HEK293 (cell line): Measurements from ENCODE around the gene KCNQ1.
A peak's percentile ranks its signal among the peaks of the same experiment; 100 is the strongest.

Source experiments
- CTCF ChIA-PET: fragments of 350-600 bp; formaldehyde crosslinking; extraction: SDS; loops from one replicate; lab custom pipeline; 2021; ENCODE audit warnings: antibody characterized with exemption; lab: Yijun Ruan, JAX
- POLR2A ChIA-PET: fragments of 300-600 bp; formaldehyde crosslinking; extraction: SDS; loops from one replicate; lab custom pipeline; 2020; ENCODE audit warnings: antibody characterized with exemption, inconsistent platforms; lab: Yijun Ruan, JAX
- H3K27ac ChIP-seq: fragments of 200-500 bp; sonication (Bioruptor generic); 2 replicates; pipeline ENCODE4 v1.5.1; 2014; ENCODE audit warnings: low read depth, low read length, control low read depth, inconsistent platforms; ENCODE audit errors: extremely low read depth
- H3K36me3 ChIP-seq, 2 experiments: fragments of 200-500 bp in 1 of 2; sonication (Bioruptor generic) in 1 of 2; 1 replicate in 1 of 2; 2 replicates in 1 of 2; pipeline ENCODE4 v1.5.1; 2014 to 2017; ENCODE audit warnings: inconsistent platforms in 2 of 2, low read length in 2 of 2; ENCODE audit not compliant: control insufficient read depth in 2 of 2, insufficient read depth in 1 of 2
- H3K4me1 ChIP-seq: fragments of 200-500 bp; sonication (Bioruptor generic); 2 replicates; pipeline ENCODE4 v1.5.1; 2014; ENCODE audit warnings: mild to moderate bottlenecking, low read length, inconsistent platforms; ENCODE audit not compliant: control insufficient read depth, insufficient read depth
- H3K4me3 ChIP-seq: 2 replicates; pipeline ENCODE4 v1.5.1; 2011; ENCODE audit warnings: low read depth, mild to moderate bottlenecking, control low read depth, low read length, moderate library complexity
- H3K9me3 ChIP-seq: fragments of 200-500 bp; sonication (Bioruptor generic); 2 replicates; pipeline ENCODE4 v1.5.1; 2014; ENCODE audit warnings: low read depth, low read length, inconsistent platforms; ENCODE audit not compliant: control insufficient read depth, insufficient read depth
- GLIS1 ChIP-seq: fragments of 450-650 bp; formaldehyde crosslinking; IDR thresholded peaks from 2 replicates; pipeline ENCODE4 v1.5.1; 2016; ENCODE audit warnings: missing biosample characterization, missing genetic modification characterization
- KLF7 ChIP-seq: fragments of 450-650 bp; formaldehyde crosslinking; IDR thresholded peaks from 2 replicates; pipeline ENCODE4 v1.5.1; 2016; ENCODE audit warnings: missing biosample characterization, missing genetic modification characterization, borderline replicate concordance
- MYNN ChIP-seq: fragments of 450-650 bp; formaldehyde crosslinking; IDR thresholded peaks from 2 replicates; pipeline ENCODE4 v1.5.1; 2016; ENCODE audit warnings: missing biosample characterization, missing genetic modification characterization, borderline replicate concordance
- PRDM2 ChIP-seq: fragments of 450-650 bp; formaldehyde crosslinking; IDR thresholded peaks from 2 replicates; pipeline ENCODE4 v1.5.1; 2016; ENCODE audit warnings: missing biosample characterization, missing genetic modification characterization, borderline replicate concordance
- PRDM4 ChIP-seq: fragments of 450-650 bp; formaldehyde crosslinking; IDR thresholded peaks from 2 replicates; pipeline ENCODE4 v1.5.1; 2017; ENCODE audit warnings: missing biosample characterization, missing genetic modification characterization
- SP2 ChIP-seq: fragments of 450-650 bp; formaldehyde crosslinking; IDR thresholded peaks from 2 replicates; pipeline ENCODE4 v1.5.1; 2016; ENCODE audit warnings: missing biosample characterization, missing genetic modification characterization
- ZBTB20 ChIP-seq: fragments of 450-650 bp; formaldehyde crosslinking; IDR thresholded peaks from 2 replicates; pipeline ENCODE4 v1.5.1; 2016; ENCODE audit warnings: missing biosample characterization, missing genetic modification characterization
- ZBTB26 ChIP-seq: fragments of 450-650 bp; formaldehyde crosslinking; optimal IDR thresholded peaks from 2 replicates; pipeline ENCODE3; 2016; ENCODE audit warnings: missing biosample characterization, mild to moderate bottlenecking, missing genetic modification characterization
- ZFHX2 ChIP-seq: fragments of 450-650 bp; formaldehyde crosslinking; conservative IDR thresholded peaks from 2 replicates; pipeline ENCODE4 v1.5.1; 2016; ENCODE audit warnings: missing biosample characterization, missing genetic modification characterization
- ZIC2 ChIP-seq: fragments of 450-650 bp; formaldehyde crosslinking; IDR thresholded peaks from 2 replicates; pipeline ENCODE4 v1.5.1; 2016; ENCODE audit warnings: missing biosample characterization, missing genetic modification characterization
- ZNF548 ChIP-seq: fragments of 450-650 bp; formaldehyde crosslinking; IDR thresholded peaks from 2 replicates; pipeline ENCODE4 v1.5.1; 2016; ENCODE audit warnings: missing biosample characterization, missing genetic modification characterization
- ZNF560 ChIP-seq: fragments of 450-650 bp; formaldehyde crosslinking; IDR thresholded peaks from 2 replicates; pipeline ENCODE4 v1.5.1; 2017; ENCODE audit warnings: missing biosample characterization, missing genetic modification characterization, borderline replicate concordance
- ZNF677 ChIP-seq: fragments of 450-650 bp; IDR thresholded peaks from 2 replicates; pipeline ENCODE4 v1.5.0; 2018; ENCODE audit warnings: missing biosample characterization, mild to moderate bottlenecking, missing genetic modification characterization, moderate library complexity
- ZSCAN5A ChIP-seq: fragments of 450-650 bp; formaldehyde crosslinking; IDR thresholded peaks from 2 replicates; pipeline ENCODE4 v1.5.1; 2016; ENCODE audit warnings: missing biosample characterization, missing genetic modification characterization

Gene KCNQ1

GRCh38 chr11:2775083-2775625, 330.3 kb downstream of the KCNQ1 start:
- H3K27ac ChIP-seq, result no peak overlapping the region
- H3K36me3 ChIP-seq, result no peaks in the 10 kb centered on the region
- ChIA-PET POLR2A (no interaction called here), CTCF (interaction anchor here (0.6 to 0.7 kb wide), 2 partner anchors 241 to 243 kb away, joined by 3 read pairs; no protein-coding TSS in a partner anchor)
- no peaks in the 10 kb centered on the region for H3K9me3 ChIP-seq
- TF ChIP-seq SP2 (tag by site-specific recombination) (no peak), GLIS1 (tag by site-specific recombination) (peak; percentile 41), ZIC2 (tag by site-specific recombination) (peak; percentile 54)
- no peak overlapping the region for H3K4me3 ChIP-seq
- H3K4me1 ChIP-seq, result no peaks in the 10 kb centered on the region

- POLR2A ChIA-PET, result no interaction called here
- CTCF ChIA-PET, result no interaction called here
- no peak overlapping the region for H3K27ac ChIP-seq
- H3K4me3 ChIP-seq, result no peak overlapping the region
- no peaks in the 10 kb centered on the region for H3K4me1 ChIP-seq
- H3K36me3 ChIP-seq, result no peaks in the 10 kb centered on the region
- H3K9me3 ChIP-seq, result no peaks in the 10 kb centered on the region
- TF ChIP-seq ZNF548 (tag by site-specific recombination) (no peak), MYNN (tag by site-specific recombination) (no peak), PRDM2 (no peak), ZBTB26 (tag by site-specific recombination) (no peak), ZNF677 (tag by site-specific recombination) (no peak), ZBTB20 (tag by site-specific recombination) (no peak), PRDM4 (tag by site-specific recombination) (no peak), ZFHX2 (tag by site-specific recombination) (no peak), ZNF560 (tag by site-specific recombination) (no peak), KLF7 (no peak), ZSCAN5A (tag by site-specific recombination) (no peak)
Measured at GRCh38 chr11:2775626-2776350, 331.0 kb downstream of the KCNQ1 start.
